SK-N-SH treated with all-trans-retinoic acid at 6 μM for 48 hours (cell line): ENCODE measurements around the gene CCR5AS.

Source experiments
- ATAC-seq: fragments of 200-7000 bp; cut with Tn5 transposase; 3 replicates; pipeline ENCODE4 v1.9.1; 2020; ENCODE audit warnings: mild to moderate bottlenecking, moderate library complexity
- ARNTL ChIP-seq: fragments of 450-650 bp; formaldehyde crosslinking; IDR thresholded peaks from 2 replicates; pipeline ENCODE4 v1.5.0; 2020; ENCODE audit warnings: low read depth, mild to moderate bottlenecking, moderate library complexity, borderline replicate concordance
- BACH2 ChIP-seq: fragments of 250-450 bp; sonication (Bioruptor Pico); IDR thresholded peaks from 2 replicates; pipeline ENCODE4 v1.9.0; 2021; ENCODE audit warnings: mild to moderate bottlenecking, borderline replicate concordance
- CSDC2 ChIP-seq: fragments of 250-450 bp; sonication (Bioruptor Pico); IDR thresholded peaks from 2 replicates; pipeline ENCODE4 v1.5.0; 2020; ENCODE audit warnings: mild to moderate bottlenecking, moderate library complexity
- ESRRG ChIP-seq: fragments of 250-450 bp; sonication (Bioruptor Pico); IDR thresholded peaks from 2 replicates; pipeline ENCODE4 v1.6.1; 2021; ENCODE audit warnings: mild to moderate bottlenecking
- GLIS3 ChIP-seq: fragments of 250-450 bp; sonication (Bioruptor Pico); IDR thresholded peaks from 2 replicates; pipeline ENCODE4 v1.5.0; 2020; ENCODE audit warnings: mild to moderate bottlenecking, moderate library complexity
- ISL1 ChIP-seq: fragments of 250-450 bp; sonication (Bioruptor Pico); IDR thresholded peaks from 2 replicates; pipeline ENCODE4 v2.1.2; 2022; ENCODE audit warnings: mild to moderate bottlenecking, moderate library complexity
- OSR1 ChIP-seq: fragments of 250-450 bp; sonication (Bioruptor Pico); IDR thresholded peaks from 2 replicates; pipeline ENCODE4 v1.8.0; 2022; ENCODE audit warnings: moderate library complexity, mild to moderate bottlenecking, inconsistent platforms
- PATZ1 ChIP-seq: fragments of 250-450 bp; sonication (Bioruptor Pico); IDR thresholded peaks from 2 replicates; pipeline ENCODE4 v1.8.0; 2020; ENCODE audit warnings: mild to moderate bottlenecking, moderate library complexity, borderline replicate concordance
- PPARA ChIP-seq: fragments of 250-450 bp; sonication (Bioruptor Pico); IDR thresholded peaks from 2 replicates; pipeline ENCODE4 v1.5.0; 2020; ENCODE audit warnings: mild to moderate bottlenecking, borderline replicate concordance
- RARB ChIP-seq: fragments of 250-450 bp; sonication (Bioruptor Pico); IDR thresholded peaks from 2 replicates; pipeline ENCODE4 v1.8.0; 2021; ENCODE audit warnings: mild to moderate bottlenecking, moderate library complexity
- SNAI2 ChIP-seq: fragments of 250-450 bp; sonication (Bioruptor Pico); IDR thresholded peaks from 2 replicates; pipeline ENCODE4 v1.5.0; 2020; ENCODE audit warnings: mild to moderate bottlenecking, moderate library complexity
- TOX ChIP-seq: fragments of 250-450 bp; sonication (Bioruptor Pico); IDR thresholded peaks from 2 replicates; pipeline ENCODE4 v1.8.0; 2021; ENCODE audit warnings: mild to moderate bottlenecking, moderate library complexity, borderline replicate concordance
- ZC3H10 ChIP-seq: fragments of 250-450 bp; sonication (Bioruptor Pico); IDR thresholded peaks from 2 replicates; pipeline ENCODE4 v1.5.1; 2021; ENCODE audit warnings: mild to moderate bottlenecking, moderate library complexity
- ZFP3 ChIP-seq: fragments of 250-450 bp; sonication (Bioruptor Pico); IDR thresholded peaks from 2 replicates; pipeline ENCODE4 v1.5.0; 2020; ENCODE audit warnings: mild to moderate bottlenecking, moderate library complexity
- ZFP30 ChIP-seq: fragments of 450-650 bp; formaldehyde crosslinking; IDR thresholded peaks from 2 replicates; pipeline ENCODE4 v1.5.0; 2022; ENCODE audit warnings: mild to moderate bottlenecking, moderate library complexity
- ZNF565 ChIP-seq: fragments of 450-650 bp; formaldehyde crosslinking; conservative IDR thresholded peaks from 2 replicates; pipeline ENCODE4 v1.5.0; 2020; ENCODE audit warnings: low read depth, mild to moderate bottlenecking, moderate library complexity
- ZNF70 ChIP-seq: fragments of 450-650 bp; formaldehyde crosslinking; IDR thresholded peaks from 2 replicates; pipeline ENCODE4 v1.5.0; 2020; ENCODE audit warnings: mild to moderate bottlenecking, moderate library complexity
- ZNF8 ChIP-seq: fragments of 450-650 bp; formaldehyde crosslinking; IDR thresholded peaks from 2 replicates; pipeline ENCODE4 v1.5.0; 2020; ENCODE audit warnings: mild to moderate bottlenecking, moderate library complexity
- TF ChIP-seq, protein P1 (sequence below): fragments of 250-450 bp; sonication (Bioruptor Pico); IDR thresholded peaks from 2 replicates; pipeline ENCODE4 v1.8.0; 2021; ENCODE audit warnings: low read depth, mild to moderate bottlenecking, moderate library complexity, borderline replicate concordance
- TF ChIP-seq, protein P2 (sequence below): fragments of 250-450 bp; sonication (Bioruptor Pico); IDR thresholded peaks from 2 replicates; pipeline ENCODE4 v1.5.0; 2020; ENCODE audit warnings: mild to moderate bottlenecking, moderate library complexity
- TF ChIP-seq, protein P3 (sequence below): fragments of 250-450 bp; sonication (Bioruptor Pico); IDR thresholded peaks from 2 replicates; pipeline ENCODE4 v1.5.1; 2021; ENCODE audit warnings: mild to moderate bottlenecking, moderate library complexity
- TF ChIP-seq, protein P4 (sequence below): fragments of 250-450 bp; sonication (Bioruptor Pico); IDR thresholded peaks from 2 replicates; pipeline ENCODE4 v1.5.1; 2020; ENCODE audit warnings: low read depth, mild to moderate bottlenecking, moderate library complexity

Gene CCR5AS

GRCh38 chr3:46406788-46407611 is at the start of gene CCR5AS, which contains the start of gene CCRL2:
TSS of gene CCR5AS (minus strand) at chr3:46407066.
TSS of gene CCRL2 (plus strand) at chr3:46407259. CDS start at chr3:46408080, 821 bp downstream.
- no peak for TF ChIP-seq ZC3H10 (CRISPR knock-in tag)
- TF ChIP-seq ISL1 (CRISPR knock-in tag), result no peak
- TF ChIP-seq ZNF70, result no peak
- TF ChIP-seq CSDC2 (CRISPR knock-in tag), result no peak
- TF ChIP-seq, protein P1, sequence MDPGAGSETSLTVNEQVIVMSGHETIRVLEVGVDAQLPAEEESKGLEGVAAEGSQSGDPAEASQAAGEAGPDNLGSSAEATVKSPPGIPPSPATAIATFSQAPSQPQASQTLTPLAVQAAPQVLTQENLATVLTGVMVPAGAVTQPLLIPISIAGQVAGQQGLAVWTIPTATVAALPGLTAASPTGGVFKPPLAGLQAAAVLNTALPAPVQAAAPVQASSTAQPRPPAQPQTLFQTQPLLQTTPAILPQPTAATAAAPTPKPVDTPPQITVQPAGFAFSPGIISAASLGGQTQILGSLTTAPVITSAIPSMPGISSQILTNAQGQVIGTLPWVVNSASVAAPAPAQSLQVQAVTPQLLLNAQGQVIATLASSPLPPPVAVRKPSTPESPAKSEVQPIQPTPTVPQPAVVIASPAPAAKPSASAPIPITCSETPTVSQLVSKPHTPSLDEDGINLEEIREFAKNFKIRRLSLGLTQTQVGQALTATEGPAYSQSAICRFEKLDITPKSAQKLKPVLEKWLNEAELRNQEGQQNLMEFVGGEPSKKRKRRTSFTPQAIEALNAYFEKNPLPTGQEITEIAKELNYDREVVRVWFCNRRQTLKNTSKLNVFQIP, result no peak
- TF ChIP-seq GLIS3 (CRISPR knock-in tag), result no peak
- TF ChIP-seq OSR1, result no peak
- no peak for TF ChIP-seq PPARA (CRISPR knock-in tag)
- no peak for TF ChIP-seq BACH2 (CRISPR knock-in tag)
- TF ChIP-seq ZFP30, result no peak
- peak; percentile 56 for ATAC-seq

- no peak for ATAC-seq
- TF ChIP-seq TOX (CRISPR knock-in tag) (no peak), SNAI2 (CRISPR knock-in tag) (no peak), GLIS3 (CRISPR knock-in tag) (no peak), OSR1 (no peak), ZC3H10 (CRISPR knock-in tag) (no peak), RARB (CRISPR knock-in tag) (no peak), ISL1 (CRISPR knock-in tag) (no peak), BACH2 (CRISPR knock-in tag) (no peak), ZFP3 (no peak), CSDC2 (CRISPR knock-in tag) (no peak), ZFP30 (no peak), ARNTL (CRISPR knock-in tag) (no peak)
- TF ChIP-seq, protein P2, sequence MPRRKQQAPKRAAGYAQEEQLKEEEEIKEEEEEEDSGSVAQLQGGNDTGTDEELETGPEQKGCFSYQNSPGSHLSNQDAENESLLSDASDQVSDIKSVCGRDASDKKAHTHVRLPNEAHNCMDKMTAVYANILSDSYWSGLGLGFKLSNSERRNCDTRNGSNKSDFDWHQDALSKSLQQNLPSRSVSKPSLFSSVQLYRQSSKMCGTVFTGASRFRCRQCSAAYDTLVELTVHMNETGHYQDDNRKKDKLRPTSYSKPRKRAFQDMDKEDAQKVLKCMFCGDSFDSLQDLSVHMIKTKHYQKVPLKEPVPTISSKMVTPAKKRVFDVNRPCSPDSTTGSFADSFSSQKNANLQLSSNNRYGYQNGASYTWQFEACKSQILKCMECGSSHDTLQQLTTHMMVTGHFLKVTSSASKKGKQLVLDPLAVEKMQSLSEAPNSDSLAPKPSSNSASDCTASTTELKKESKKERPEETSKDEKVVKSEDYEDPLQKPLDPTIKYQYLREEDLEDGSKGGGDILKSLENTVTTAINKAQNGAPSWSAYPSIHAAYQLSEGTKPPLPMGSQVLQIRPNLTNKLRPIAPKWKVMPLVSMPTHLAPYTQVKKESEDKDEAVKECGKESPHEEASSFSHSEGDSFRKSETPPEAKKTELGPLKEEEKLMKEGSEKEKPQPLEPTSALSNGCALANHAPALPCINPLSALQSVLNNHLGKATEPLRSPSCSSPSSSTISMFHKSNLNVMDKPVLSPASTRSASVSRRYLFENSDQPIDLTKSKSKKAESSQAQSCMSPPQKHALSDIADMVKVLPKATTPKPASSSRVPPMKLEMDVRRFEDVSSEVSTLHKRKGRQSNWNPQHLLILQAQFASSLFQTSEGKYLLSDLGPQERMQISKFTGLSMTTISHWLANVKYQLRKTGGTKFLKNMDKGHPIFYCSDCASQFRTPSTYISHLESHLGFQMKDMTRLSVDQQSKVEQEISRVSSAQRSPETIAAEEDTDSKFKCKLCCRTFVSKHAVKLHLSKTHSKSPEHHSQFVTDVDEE (CRISPR knock-in tag), result no peak
- TF ChIP-seq, protein P1, result no peak
- TF ChIP-seq, protein P3, sequence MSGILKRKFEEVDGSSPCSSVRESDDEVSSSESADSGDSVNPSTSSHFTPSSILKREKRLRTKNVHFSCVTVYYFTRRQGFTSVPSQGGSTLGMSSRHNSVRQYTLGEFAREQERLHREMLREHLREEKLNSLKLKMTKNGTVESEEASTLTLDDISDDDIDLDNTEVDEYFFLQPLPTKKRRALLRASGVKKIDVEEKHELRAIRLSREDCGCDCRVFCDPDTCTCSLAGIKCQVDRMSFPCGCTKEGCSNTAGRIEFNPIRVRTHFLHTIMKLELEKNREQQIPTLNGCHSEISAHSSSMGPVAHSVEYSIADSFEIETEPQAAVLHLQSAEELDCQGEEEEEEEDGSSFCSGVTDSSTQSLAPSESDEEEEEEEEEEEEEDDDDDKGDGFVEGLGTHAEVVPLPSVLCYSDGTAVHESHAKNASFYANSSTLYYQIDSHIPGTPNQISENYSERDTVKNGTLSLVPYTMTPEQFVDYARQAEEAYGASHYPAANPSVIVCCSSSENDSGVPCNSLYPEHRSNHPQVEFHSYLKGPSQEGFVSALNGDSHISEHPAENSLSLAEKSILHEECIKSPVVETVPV, result no peak
- TF ChIP-seq, protein P4, sequence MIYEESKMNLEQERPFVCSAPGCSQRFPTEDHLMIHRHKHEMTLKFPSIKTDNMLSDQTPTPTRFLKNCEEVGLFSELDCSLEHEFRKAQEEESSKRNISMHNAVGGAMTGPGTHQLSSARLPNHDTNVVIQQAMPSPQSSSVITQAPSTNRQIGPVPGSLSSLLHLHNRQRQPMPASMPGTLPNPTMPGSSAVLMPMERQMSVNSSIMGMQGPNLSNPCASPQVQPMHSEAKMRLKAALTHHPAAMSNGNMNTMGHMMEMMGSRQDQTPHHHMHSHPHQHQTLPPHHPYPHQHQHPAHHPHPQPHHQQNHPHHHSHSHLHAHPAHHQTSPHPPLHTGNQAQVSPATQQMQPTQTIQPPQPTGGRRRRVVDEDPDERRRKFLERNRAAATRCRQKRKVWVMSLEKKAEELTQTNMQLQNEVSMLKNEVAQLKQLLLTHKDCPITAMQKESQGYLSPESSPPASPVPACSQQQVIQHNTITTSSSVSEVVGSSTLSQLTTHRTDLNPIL (CRISPR knock-in tag), result no peak
These were observed 49.3 kb upstream of the CCR5AS start for GRCh38 chr3:46456118-46456517.

GRCh38 chr3:46455231-46456115 is 48.6 kb upstream of the CCR5AS start:
- no peak for ATAC-seq
- TF ChIP-seq ESRRG (CRISPR knock-in tag), result no peak
- TF ChIP-seq OSR1, result no peak
- no peak for TF ChIP-seq SNAI2 (CRISPR knock-in tag)
- TF ChIP-seq PATZ1, result no peak
- no peak for TF ChIP-seq ZNF70
- TF ChIP-seq CSDC2 (CRISPR knock-in tag), result no peak
- TF ChIP-seq TOX (CRISPR knock-in tag), result no peak
- no peak for TF ChIP-seq PPARA (CRISPR knock-in tag)
- TF ChIP-seq, protein P1, result no peak
- TF ChIP-seq ZFP3, result no peak
- TF ChIP-seq ZNF8, result no peak
- TF ChIP-seq ZNF565 (CRISPR knock-in tag), result no peak
